Activated CD4-positive, alpha-beta T cell treated with anti-CD3 and anti-CD28 coated beads for 4 hours (primary cell): ENCODE measurements around the gene RNF208.

Source experiments
- DNase-seq, 2 donors: peaks; one replicate each; pipeline ENCODE4 v3.0.0-alpha.2; 2020

RNF208 gene

GRCh38 chr9:137226338-137227053 is 4.5 kb upstream of the RNF208 start:
- no peak for DNase-seq

- DNase-seq, result no peak
Observed at GRCh38 chr9:137225699-137226331, 3.8 kb upstream of the RNF208 start.

GRCh38 chr9:137224830-137225694 is 3.0 kb upstream of the RNF208 start, which contains the start of gene CYSRT1:
TSS of gene CYSRT1 (plus strand) at chr9:137225174. CDS start at chr9:137225622, 448 bp downstream.
- DNase-seq, result no peak

- peak; percentile 97 to 99 for DNase-seq
Observed at GRCh38 chr9:137223078-137223970, 1.3 kb upstream of the RNF208 start.

- DNase-seq, result no peak
Observed at GRCh38 chr9:137221506-137222111, 431 bp downstream of the RNF208 start.

- DNase-seq, result no peak
Observed at GRCh38 chr9:137221095-137221505, 940 bp downstream of the RNF208 start.

GRCh38 chr9:137220317-137221094 is 1.5 kb downstream of the RNF208 start:
- no peak for DNase-seq

GRCh38 chr9:137219757-137220316 is 2.2 kb downstream of the RNF208 start:
- DNase-seq, result no peak

- no peak for DNase-seq
Observed at GRCh38 chr9:137218754-137219271, 3.2 kb downstream of the RNF208 start.

GRCh38 chr9:137218212-137218753 is 3.8 kb downstream of the RNF208 start:
- DNase-seq, result no peak

GRCh38 chr9:137217276-137218211 is 4.5 kb downstream of the RNF208 start:
- DNase-seq, result no peak

GRCh38 chr9:137216188-137216965 is 5.7 kb downstream of the RNF208 start:
- no peak for DNase-seq

GRCh38 chr9:137215196-137215986 is 6.6 kb downstream of the RNF208 start:
- DNase-seq, result no peak

- DNase-seq, result no peak
Observed at GRCh38 chr9:137214620-137215019, 7.4 kb downstream of the RNF208 start.

- DNase-seq, result no peak
Observed at GRCh38 chr9:137213160-137214060, 8.6 kb downstream of the RNF208 start.

- no peak for DNase-seq
Observed at GRCh38 chr9:137212520-137212919, 9.5 kb downstream of the RNF208 start.
